Parathyroid adenoma (tissue), 2 donors: ENCODE measurements around the gene NUDT22.
A peak's percentile ranks its signal among the peaks of the same experiment; 100 is the strongest.

ENCODE experiments used
- H2AFZ ChIP-seq: fragments of 300-600 bp; sonication (generic); one replicate; pipeline ENCODE4 v1.7.0; 2017; ENCODE audit warnings: antibody characterized with exemption, mild to moderate bottlenecking
- H3K27ac ChIP-seq: fragments of 300-600 bp; sonication (generic); one replicate; pipeline ENCODE4 v1.7.0; 2017
- H3K27me3 ChIP-seq: fragments of 300-600 bp; sonication (generic); one replicate; pipeline ENCODE4 v1.7.0; 2017; ENCODE audit warnings: low read length; ENCODE audit not compliant: control insufficient read depth, insufficient read depth
- H3K36me3 ChIP-seq: fragments of 300-600 bp; sonication (generic); one replicate; pipeline ENCODE4 v1.7.0; 2017; ENCODE audit warnings: low read length; ENCODE audit not compliant: control insufficient read depth, insufficient read depth
- H3K4me1 ChIP-seq: fragments of 300-600 bp; sonication (generic); one replicate; pipeline ENCODE4 v1.7.0; 2017; ENCODE audit warnings: control low read depth
- H3K4me2 ChIP-seq: fragments of 300-600 bp; sonication (generic); one replicate; pipeline ENCODE4 v1.7.0; 2017; ENCODE audit warnings: low read length
- H3K4me3 ChIP-seq: fragments of 300-600 bp; sonication (generic); one replicate; pipeline ENCODE4 v1.7.0; 2017; ENCODE audit warnings: low read depth, low read length
- H3K79me2 ChIP-seq: fragments of 300-600 bp; sonication (generic); one replicate; pipeline ENCODE4 v1.7.0; 2017; ENCODE audit warnings: control low read depth
- H3K9ac ChIP-seq: fragments of 300-600 bp; sonication (generic); one replicate; pipeline ENCODE4 v1.7.0; 2017; ENCODE audit warnings: mild to moderate bottlenecking
- H3K9me3 ChIP-seq: fragments of 300-600 bp; sonication (generic); one replicate; pipeline ENCODE4 v1.7.0; 2017; ENCODE audit warnings: low read length; ENCODE audit not compliant: control insufficient read depth
- TF ChIP-seq, protein P1 (sequence below): fragments of 300-600 bp; sonication (generic); IDR thresholded peaks from one replicate; pipeline ENCODE4 v1.7.0; 2017; ENCODE audit warnings: antibody characterized with exemption, mild to moderate bottlenecking
- donor health status: primary hyperparathyroidism.

Gene NUDT22

GRCh38 chr11:64180891-64181290, 45.2 kb upstream of the NUDT22 start:
- Histone ChIP-seq H3K27ac (no peak overlapping the region), H3K79me2 (no peaks in the 10 kb centered on the region), H2AFZ (no peak overlapping the region), H3K4me2 (no peak overlapping the region), H3K36me3 (no peaks in the 10 kb centered on the region), H3K27me3 (no peaks in the 10 kb centered on the region), H3K9ac (no peak overlapping the region), H3K4me3 (no peak overlapping the region), H3K4me1 (peaks cover 4% of the 10 kb centered on the region), H3K9me3 (no peaks in the 10 kb centered on the region)
- TF ChIP-seq, protein P1, sequence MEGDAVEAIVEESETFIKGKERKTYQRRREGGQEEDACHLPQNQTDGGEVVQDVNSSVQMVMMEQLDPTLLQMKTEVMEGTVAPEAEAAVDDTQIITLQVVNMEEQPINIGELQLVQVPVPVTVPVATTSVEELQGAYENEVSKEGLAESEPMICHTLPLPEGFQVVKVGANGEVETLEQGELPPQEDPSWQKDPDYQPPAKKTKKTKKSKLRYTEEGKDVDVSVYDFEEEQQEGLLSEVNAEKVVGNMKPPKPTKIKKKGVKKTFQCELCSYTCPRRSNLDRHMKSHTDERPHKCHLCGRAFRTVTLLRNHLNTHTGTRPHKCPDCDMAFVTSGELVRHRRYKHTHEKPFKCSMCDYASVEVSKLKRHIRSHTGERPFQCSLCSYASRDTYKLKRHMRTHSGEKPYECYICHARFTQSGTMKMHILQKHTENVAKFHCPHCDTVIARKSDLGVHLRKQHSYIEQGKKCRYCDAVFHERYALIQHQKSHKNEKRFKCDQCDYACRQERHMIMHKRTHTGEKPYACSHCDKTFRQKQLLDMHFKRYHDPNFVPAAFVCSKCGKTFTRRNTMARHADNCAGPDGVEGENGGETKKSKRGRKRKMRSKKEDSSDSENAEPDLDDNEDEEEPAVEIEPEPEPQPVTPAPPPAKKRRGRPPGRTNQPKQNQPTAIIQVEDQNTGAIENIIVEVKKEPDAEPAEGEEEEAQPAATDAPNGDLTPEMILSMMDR = no peak

DNA sequence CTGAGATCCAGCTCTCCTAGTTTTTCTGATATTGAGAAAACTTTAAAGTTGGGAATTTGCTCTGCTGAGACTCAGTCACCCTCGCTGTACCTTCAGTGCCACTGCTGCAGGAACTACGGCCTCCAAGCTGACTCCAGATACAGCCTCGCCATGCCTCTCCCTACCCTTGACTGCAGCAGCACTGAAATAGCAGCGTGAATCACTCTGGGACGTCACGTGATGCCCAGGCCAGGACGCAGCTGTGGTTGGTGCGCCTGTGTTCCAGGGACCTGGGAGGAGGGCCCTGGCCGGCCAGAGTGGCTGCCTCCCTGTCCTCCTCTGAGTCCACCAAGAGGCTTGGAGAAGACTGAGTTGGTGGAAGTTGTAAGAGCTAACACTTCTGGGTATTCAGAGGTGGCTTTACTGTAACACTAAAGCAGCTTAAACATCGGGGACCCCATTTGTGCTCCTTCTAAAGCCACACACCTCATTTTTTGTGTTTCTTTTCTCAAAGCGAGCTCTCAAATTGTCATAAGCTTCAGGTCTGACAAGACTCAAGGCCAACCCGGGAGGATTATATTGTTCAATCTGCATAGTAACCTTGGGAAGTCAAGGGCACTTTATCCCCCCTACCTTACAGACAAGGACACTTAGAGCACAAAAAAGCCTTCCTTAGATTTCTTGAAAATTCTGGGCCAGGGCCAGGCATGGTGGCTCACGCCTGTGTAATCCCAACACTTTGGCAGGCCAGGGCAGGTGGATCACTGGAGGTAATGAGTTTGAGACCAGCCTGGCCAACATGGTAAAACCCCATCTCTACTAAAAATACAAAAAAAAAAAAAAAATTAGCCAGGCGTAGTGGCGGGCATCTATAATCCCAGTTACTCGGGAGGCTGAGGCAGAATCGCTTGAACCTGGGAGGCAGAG, 44.3 kb upstream of the NUDT22 start:
- Histone ChIP-seq H3K36me3 (no peaks in the 10 kb centered on the region), H3K79me2 (peaks cover 1% of the 10 kb centered on the region), H3K9me3 (no peaks in the 10 kb centered on the region), H3K9ac (no peak overlapping the region), H3K27me3 (no peaks in the 10 kb centered on the region), H3K27ac (peak overlapping the region; percentile 33), H3K4me3 (peak overlapping the region; percentile 17), H3K4me1 (peaks cover 4% of the 10 kb centered on the region), H3K4me2 (peak overlapping the region; percentile 50), H2AFZ (peak overlapping the region; percentile 34)
- TF ChIP-seq, protein P1 = no peak

- Histone ChIP-seq H3K9me3 (no peaks in the 10 kb centered on the region), H3K4me2 (no peak overlapping the region), H3K4me1 (peaks cover 4% of the 10 kb centered on the region), H2AFZ (no peak overlapping the region), H3K36me3 (no peaks in the 10 kb centered on the region), H3K27ac (no peak overlapping the region), H3K79me2 (peaks cover 3% of the 10 kb centered on the region), H3K9ac (no peak overlapping the region), H3K4me3 (no peak overlapping the region), H3K27me3 (no peaks in the 10 kb centered on the region)
- TF ChIP-seq, protein P1 = no peak
These were observed 42.2 kb upstream of the NUDT22 start for GRCh38 chr11:64183890-64184289.

- H3K9me3 ChIP-seq = no peaks in the 10 kb centered on the region
- H3K27ac ChIP-seq = peak overlapping the region; percentile 75
- H3K79me2 ChIP-seq = peaks cover 3% of the 10 kb centered on the region
- H3K4me1 ChIP-seq = peaks cover 4% of the 10 kb centered on the region
- TF ChIP-seq, protein P1 = no peak
- H3K9ac ChIP-seq = no peak overlapping the region
- peak overlapping the region; percentile 85 for H3K4me3 ChIP-seq
- H3K36me3 ChIP-seq = no peaks in the 10 kb centered on the region
- peak overlapping the region; percentile 81 for H2AFZ ChIP-seq
- H3K27me3 ChIP-seq = no peaks in the 10 kb centered on the region
- H3K4me2 ChIP-seq = peak overlapping the region; percentile 83
These were observed 40.8 kb upstream of the NUDT22 start for GRCh38 chr11:64185175-64185692.
